ENCODE measurements around the gene STK11. TPM values are rescaled to one million over a fixed set of nuclear protein-coding genes. Genes with fewer than 3 reads are reported as not detected.

The STK11 gene
- polyA plus RNA-seq, 2 donors, result 38.8 to 61.4 TPM

DNA sequence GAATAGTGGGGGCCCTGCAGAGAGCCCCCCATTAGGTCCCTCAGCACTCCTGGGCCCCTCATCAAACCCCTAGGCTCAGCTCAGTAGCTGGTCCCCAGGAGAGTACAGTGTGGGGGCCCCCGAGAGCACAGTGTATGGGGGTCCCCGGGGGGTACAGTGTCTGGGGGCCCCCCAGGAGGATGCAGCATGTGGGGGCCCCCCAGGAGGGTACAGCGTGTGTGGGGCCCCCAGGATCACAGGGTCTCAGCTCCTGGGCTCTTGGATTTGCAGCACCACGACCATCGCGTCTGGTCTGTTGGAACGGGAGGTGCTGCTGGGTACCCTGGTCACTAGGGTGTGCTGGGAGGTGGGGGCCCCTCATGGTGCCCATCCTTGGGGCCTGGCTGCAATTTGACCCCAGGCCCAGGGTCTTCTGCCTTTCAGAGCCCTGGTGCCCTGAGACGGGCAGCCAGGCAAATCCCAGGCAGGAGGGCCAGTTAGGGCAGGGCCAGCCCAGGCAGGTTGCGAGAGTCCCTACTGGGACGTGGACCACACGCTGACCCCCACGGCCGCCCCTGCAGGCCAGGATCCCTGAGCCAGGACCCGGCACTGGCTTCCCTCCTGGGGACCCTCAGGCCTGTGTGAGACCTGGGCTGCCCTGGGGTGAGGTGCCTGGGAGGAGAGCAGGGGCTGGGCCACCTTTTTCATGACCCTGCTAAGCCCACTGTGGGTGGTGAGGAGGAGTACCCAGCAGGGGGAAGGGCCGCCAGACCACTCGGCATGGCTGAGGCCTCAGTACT is 18.7 kb downstream of the STK11 start:
- WGBS, 2 donors, result 90 to 93% methylated on average over 16 of the region's 16 CpGs
- peaks cover 16 to 74% of the 10 kb centered on the region in 2 donors for H3K36me3 ChIP-seq (ENCODE audit: control insufficient read depth in 2 of 2, insufficient read depth in 2 of 2, low read length in 1 of 2)
- H3K27me3 ChIP-seq (ENCODE audit: control insufficient read depth in 1 of 2, insufficient read depth in 2 of 2, low read length in 2 of 2), result no peaks in the 10 kb centered on the region
- H3K27ac ChIP-seq (ENCODE audit: low read depth in 2 of 2, low read length in 1 of 2), result no peak overlapping the region
- H3K4me1 ChIP-seq (ENCODE audit: control insufficient read depth in 2 of 2, insufficient read depth in 2 of 2, low read length in 1 of 2), result no peaks in the 10 kb centered on the region
- H3K9me3 ChIP-seq (ENCODE audit: control insufficient read depth in 2 of 2, insufficient read depth in 1 of 2, low read depth in 1 of 2, low read length in 1 of 2), result no peaks in the 10 kb centered on the region
- no peak overlapping the region for H3K4me3 ChIP-seq (ENCODE audit: low read depth in 1 of 2, low read length in 2 of 2)

DNA sequence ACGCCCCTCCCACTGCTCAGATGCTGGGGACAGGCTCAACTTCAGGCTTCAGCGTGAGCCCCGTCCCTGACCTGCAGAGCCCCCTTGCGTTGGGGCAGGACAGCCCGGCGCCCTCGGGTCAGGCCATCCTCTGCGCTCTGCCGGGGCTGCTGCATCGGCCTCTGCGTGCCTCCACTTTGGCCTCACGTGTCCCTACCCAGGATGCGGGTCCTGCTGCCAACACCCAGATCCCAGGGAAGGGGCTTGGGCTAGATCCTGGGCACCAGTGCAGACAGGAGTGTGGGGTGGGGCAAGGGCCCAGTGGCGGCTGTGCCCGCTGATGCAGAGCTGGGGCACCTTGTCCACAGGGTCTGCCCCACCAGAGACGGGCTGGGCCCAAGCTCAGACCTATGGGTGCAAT is 19.3 kb downstream of the STK11 start:
- Histone ChIP-seq H3K27me3 (ENCODE audit: control insufficient read depth in 1 of 2, insufficient read depth in 2 of 2, low read length in 2 of 2) (no peaks in the 10 kb centered on the region), H3K4me3 (ENCODE audit: low read depth in 1 of 2, low read length in 2 of 2) (no peak overlapping the region), H3K27ac (ENCODE audit: low read depth in 2 of 2, low read length in 1 of 2) (no peak overlapping the region), H3K9me3 (ENCODE audit: control insufficient read depth in 2 of 2, insufficient read depth in 1 of 2, low read depth in 1 of 2, low read length in 1 of 2) (no peaks in the 10 kb centered on the region), H3K36me3 (ENCODE audit: control insufficient read depth in 2 of 2, insufficient read depth in 2 of 2, low read length in 1 of 2) (peaks cover 16 to 72% of the 10 kb centered on the region in 2 donors), H3K4me1 (ENCODE audit: control insufficient read depth in 2 of 2, insufficient read depth in 2 of 2, low read length in 1 of 2) (no peaks in the 10 kb centered on the region)
- 88 to 92% methylated on average over 16 of the region's 16 CpGs for WGBS, 2 donors

DNA sequence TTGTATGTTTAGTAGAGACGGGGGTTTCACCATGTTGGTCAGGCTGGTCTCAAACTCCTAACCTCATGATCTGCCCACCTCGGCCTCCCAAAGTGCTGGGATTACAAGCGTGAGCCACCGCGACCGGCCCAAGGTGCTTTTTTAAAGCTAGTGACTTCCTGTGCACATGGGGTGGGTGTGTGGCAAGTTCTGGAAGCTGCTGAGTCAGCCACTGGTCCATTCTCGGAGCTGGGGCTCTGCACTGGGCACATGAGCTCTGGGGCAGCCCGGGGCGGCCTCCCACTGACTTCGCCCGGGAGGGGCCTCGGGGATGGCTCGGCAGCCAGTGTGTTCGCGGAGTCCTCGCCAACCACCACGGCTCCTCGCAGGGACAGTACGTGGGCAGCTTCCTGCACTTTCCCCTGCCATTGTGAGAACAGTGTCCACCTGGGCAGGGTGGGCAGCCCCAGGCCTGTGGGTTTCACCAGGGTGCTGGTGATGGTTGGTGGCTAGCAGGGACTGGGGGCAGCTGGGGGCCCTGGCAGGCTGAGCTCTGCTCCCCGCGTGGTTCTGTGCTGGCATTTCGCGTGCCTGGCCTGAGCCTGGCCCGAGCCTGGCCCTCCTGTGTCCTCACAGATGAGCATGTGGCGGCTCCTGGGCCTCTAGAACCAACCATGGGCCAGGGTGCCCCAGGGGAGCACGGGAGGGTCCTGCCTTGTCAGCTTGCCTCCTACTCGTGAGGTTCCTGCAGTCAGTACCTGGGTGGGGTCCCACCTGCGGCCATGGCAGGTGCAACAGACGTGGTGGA is 20.1 kb downstream of the STK11 start:
- 85 to 86% methylated on average over 27 to 29 of the region's 29 CpGs for WGBS, 2 donors
- Histone ChIP-seq H3K4me3 (ENCODE audit: low read depth in 1 of 2, low read length in 2 of 2) (no peak overlapping the region), H3K27ac (ENCODE audit: low read depth in 2 of 2, low read length in 1 of 2) (no peak overlapping the region), H3K4me1 (ENCODE audit: control insufficient read depth in 2 of 2, insufficient read depth in 2 of 2, low read length in 1 of 2) (no peaks in the 10 kb centered on the region), H3K9me3 (ENCODE audit: control insufficient read depth in 2 of 2, insufficient read depth in 1 of 2, low read depth in 1 of 2, low read length in 1 of 2) (no peaks in the 10 kb centered on the region), H3K36me3 (ENCODE audit: control insufficient read depth in 2 of 2, insufficient read depth in 2 of 2, low read length in 1 of 2) (peaks cover 12 to 67% of the 10 kb centered on the region in 2 donors), H3K27me3 (ENCODE audit: control insufficient read depth in 1 of 2, insufficient read depth in 2 of 2, low read length in 2 of 2) (no peaks in the 10 kb centered on the region)

DNA sequence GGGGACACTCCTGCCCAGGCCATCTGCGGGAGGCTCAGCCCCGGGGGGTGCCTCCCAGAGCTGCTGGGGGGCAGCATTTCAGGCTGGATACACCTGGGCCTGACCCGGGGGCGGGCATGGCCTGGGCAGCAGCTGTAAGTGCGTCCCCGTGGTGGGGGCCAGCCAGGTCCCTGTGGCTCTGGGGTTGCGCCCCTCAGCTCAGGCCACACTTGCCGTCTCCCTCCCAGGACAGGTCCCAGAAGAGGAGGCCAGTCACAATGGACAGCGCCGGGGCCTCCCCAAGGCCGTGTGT is 20.6 kb downstream of the STK11 start:
- Histone ChIP-seq H3K27ac (ENCODE audit: low read depth in 2 of 2, low read length in 1 of 2) (no peak overlapping the region), H3K9me3 (ENCODE audit: control insufficient read depth in 2 of 2, insufficient read depth in 1 of 2, low read depth in 1 of 2, low read length in 1 of 2) (no peaks in the 10 kb centered on the region), H3K4me3 (ENCODE audit: low read depth in 1 of 2, low read length in 2 of 2) (no peak overlapping the region), H3K27me3 (ENCODE audit: control insufficient read depth in 1 of 2, insufficient read depth in 2 of 2, low read length in 2 of 2) (no peaks in the 10 kb centered on the region), H3K4me1 (ENCODE audit: control insufficient read depth in 2 of 2, insufficient read depth in 2 of 2, low read length in 1 of 2) (no peaks in the 10 kb centered on the region), H3K36me3 (ENCODE audit: control insufficient read depth in 2 of 2, insufficient read depth in 2 of 2, low read length in 1 of 2) (peaks cover 7 to 62% of the 10 kb centered on the region in 2 donors)
- WGBS, 2 donors, result 94 to 96% methylated on average over 11 of the region's 11 CpGs

DNA sequence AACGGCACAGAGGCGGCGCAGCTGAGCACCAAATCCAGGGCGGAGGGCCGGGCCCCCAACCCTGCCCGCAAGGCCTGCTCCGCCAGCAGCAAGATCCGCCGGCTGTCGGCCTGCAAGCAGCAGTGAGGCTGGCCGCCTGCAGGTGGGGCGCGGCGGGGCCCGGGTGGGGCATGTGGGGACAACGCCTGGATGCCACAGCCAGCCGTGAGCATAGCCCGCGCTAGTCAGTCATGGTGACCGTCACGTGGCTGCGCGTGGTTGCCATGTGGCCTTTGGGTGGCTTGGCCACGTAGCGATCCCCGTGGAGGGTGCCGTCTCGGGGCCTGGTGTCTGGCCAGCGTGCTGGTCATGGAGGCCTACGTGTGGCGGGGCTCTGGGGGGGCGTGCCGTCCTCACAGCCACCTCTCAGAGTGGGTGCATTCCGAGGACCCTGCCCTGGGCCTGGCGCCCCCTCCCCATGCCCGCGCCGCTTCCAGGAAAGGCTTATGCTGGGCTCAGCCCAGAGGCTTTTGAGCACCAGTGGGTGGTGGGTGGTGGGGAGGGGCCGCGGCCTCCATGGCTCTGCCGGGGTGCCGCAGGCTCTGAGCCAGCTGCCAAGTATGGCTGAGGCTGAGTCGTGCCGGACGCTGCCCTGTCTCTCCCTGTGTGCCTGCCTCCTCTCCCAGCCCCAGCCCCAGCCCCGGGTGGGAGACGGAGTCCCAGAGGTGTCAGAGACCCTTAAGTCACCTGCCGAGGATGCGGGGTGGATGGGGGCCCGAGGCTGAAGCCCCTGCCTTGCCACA is 21.1 kb downstream of the STK11 start:
- Histone ChIP-seq H3K36me3 (ENCODE audit: control insufficient read depth in 2 of 2, insufficient read depth in 2 of 2, low read length in 1 of 2) (peaks cover 7 to 56% of the 10 kb centered on the region in 2 donors), H3K9me3 (ENCODE audit: control insufficient read depth in 2 of 2, insufficient read depth in 1 of 2, low read depth in 1 of 2, low read length in 1 of 2) (no peaks in the 10 kb centered on the region), H3K4me3 (ENCODE audit: low read depth in 1 of 2, low read length in 2 of 2) (no peak overlapping the region), H3K27ac (ENCODE audit: low read depth in 2 of 2, low read length in 1 of 2) (no peak overlapping the region), H3K27me3 (ENCODE audit: control insufficient read depth in 1 of 2, insufficient read depth in 2 of 2, low read length in 2 of 2) (no peaks in the 10 kb centered on the region), H3K4me1 (ENCODE audit: control insufficient read depth in 2 of 2, insufficient read depth in 2 of 2, low read length in 1 of 2) (peaks cover 0 to 3% of the 10 kb centered on the region in 2 donors)
- 87 to 91% methylated on average over 50 of the region's 50 CpGs for WGBS, 2 donors

DNA sequence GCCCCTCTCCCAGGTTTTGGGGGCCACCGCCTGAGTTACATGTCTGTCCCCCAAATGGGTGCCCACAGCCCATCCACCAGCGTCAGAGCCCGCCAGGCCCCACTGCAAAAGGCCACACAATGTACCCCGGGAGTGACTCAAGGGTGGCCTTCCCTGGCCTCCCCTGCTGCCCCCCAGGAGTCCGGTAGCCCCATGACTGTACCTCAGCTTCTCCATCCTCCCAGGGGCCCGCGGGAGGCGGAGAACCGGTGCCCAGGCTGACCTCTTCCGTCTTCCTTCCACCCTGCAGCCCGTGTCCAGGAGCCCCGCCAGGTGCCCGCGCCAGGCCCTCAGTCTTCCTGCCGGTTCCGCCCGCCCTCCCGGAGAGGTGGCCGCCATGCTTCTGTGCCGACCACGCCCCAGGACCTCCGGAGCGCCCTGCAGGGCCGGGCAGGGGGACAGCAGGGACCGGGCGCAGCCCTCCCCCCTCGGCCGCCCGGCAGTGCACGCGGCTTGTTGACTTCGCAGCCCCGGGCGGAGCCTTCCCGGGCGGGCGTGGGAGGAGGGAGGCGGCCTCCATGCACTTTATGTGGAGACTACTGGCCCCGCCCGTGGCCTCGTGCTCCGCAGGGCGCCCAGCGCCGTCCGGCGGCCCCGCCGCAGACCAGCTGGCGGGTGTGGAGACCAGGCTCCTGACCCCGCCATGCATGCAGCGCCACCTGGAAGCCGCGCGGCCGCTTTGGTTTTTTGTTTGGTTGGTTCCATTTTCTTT is 21.9 kb downstream of the STK11 start:
- 86 to 88% methylated on average over 49 to 56 of the region's 56 CpGs for WGBS, 2 donors
- Histone ChIP-seq H3K4me3 (ENCODE audit: low read depth in 1 of 2, low read length in 2 of 2) (no peak overlapping the region), H3K36me3 (ENCODE audit: control insufficient read depth in 2 of 2, insufficient read depth in 2 of 2, low read length in 1 of 2) (peaks cover 7 to 50% of the 10 kb centered on the region in 2 donors), H3K9me3 (ENCODE audit: control insufficient read depth in 2 of 2, insufficient read depth in 1 of 2, low read depth in 1 of 2, low read length in 1 of 2) (no peaks in the 10 kb centered on the region), H3K27ac (ENCODE audit: low read depth in 2 of 2, low read length in 1 of 2) (no peak overlapping the region), H3K4me1 (ENCODE audit: control insufficient read depth in 2 of 2, insufficient read depth in 2 of 2, low read length in 1 of 2) (peaks cover 0 to 11% of the 10 kb centered on the region in 2 donors), H3K27me3 (ENCODE audit: control insufficient read depth in 1 of 2, insufficient read depth in 2 of 2, low read length in 2 of 2) (no peaks in the 10 kb centered on the region)

DNA sequence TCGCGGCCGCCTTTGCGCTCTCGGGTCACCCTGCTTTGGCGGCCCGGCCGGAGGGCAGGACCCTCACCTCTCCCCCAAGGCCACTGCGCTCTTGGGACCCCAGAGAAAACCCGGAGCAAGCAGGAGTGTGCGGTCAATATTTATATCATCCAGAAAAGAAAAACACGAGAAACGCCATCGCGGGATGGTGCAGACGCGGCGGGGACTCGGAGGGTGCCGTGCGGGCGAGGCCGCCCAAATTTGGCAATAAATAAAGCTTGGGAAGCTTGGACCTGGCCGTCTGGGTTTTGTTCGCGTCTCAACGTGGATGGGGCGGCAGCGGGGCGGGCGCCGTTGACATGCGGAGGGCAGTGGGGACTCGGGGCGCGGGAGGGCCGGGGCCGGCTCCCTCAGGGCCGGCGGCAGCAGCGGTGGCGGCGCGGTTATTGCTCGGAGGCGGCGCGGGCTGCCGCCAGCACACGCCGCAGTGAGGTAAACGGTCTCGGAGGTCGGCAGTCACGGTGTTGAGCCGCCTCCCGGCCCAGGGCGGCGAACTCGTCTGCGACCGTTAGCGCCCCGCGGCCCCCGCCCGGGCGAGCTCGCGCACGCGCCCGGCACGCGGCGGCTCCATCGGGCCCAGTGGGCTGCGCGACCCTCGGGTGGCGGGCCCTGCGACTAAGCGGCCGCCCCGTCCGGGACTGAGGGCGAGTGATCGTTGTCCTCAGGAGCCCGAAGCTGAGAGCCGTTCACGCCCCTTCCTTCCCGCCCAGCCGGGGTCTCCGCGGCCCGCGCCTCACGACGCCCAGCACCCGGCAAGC is 22.8 kb downstream of the STK11 start:
- H3K4me1 ChIP-seq (ENCODE audit: control insufficient read depth in 2 of 2, insufficient read depth in 2 of 2, low read length in 1 of 2), result peaks cover 0 to 19% of the 10 kb centered on the region in 2 donors
- H3K4me3 ChIP-seq (ENCODE audit: low read depth in 1 of 2, low read length in 2 of 2), result no peak overlapping the region
- H3K27me3 ChIP-seq (ENCODE audit: control insufficient read depth in 1 of 2, insufficient read depth in 2 of 2, low read length in 2 of 2), result no peaks in the 10 kb centered on the region
- peaks cover 7 to 41% of the 10 kb centered on the region in 2 donors for H3K36me3 ChIP-seq (ENCODE audit: control insufficient read depth in 2 of 2, insufficient read depth in 2 of 2, low read length in 1 of 2)
- no peaks in the 10 kb centered on the region for H3K9me3 ChIP-seq (ENCODE audit: control insufficient read depth in 2 of 2, insufficient read depth in 1 of 2, low read depth in 1 of 2, low read length in 1 of 2)
- H3K27ac ChIP-seq (ENCODE audit: low read depth in 2 of 2, low read length in 1 of 2), result no peak overlapping the region
- 96 to 97% methylated on average over 93 to 100 of the region's 100 CpGs for WGBS, 2 donors

DNA sequence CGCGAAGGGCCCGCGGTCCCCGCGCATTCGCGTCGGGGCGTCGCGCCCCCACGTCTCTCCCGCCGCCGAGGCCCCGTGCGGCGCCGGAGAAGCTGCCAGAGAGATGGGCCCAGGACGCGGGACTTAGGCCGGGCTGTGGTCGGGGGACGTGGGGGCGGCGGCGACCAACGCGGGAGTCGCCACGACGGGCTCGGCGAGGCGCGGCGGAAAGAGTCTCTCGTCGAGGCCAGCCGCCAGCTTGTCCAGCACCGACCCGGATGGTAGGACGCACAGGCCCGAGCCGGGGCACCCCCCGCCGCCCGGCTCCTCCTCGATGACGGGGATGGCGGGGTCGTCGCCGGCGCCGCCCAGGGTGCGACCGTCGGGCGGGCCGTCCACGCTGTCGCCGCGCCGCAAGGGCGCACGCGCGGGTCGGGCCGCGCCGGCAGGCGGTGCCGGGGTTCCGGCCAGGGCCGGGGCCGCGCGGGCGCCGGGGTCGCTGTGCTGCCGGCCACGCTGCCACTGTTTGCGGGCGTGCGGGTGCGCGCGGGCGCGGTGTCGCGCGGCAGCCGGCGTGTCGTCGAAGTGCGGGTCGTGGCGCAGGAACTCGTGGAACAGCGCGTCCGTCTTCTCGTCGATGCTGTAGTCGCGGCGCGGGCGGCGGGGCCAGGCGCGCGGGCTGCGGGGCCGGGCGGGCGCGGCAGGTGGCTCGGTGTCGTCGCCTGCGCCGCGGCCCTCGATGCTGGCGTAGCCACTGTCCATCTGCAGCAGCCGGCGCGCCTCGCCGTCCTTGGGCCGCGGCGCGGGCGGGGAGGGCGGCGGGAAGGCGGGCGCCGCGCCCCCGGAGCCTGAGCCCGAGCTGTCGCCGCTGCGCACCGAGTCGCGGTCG is 23.7 kb downstream of the STK11 start:
- H3K4me1 ChIP-seq (ENCODE audit: control insufficient read depth in 2 of 2, insufficient read depth in 2 of 2, low read length in 1 of 2), result peaks cover 0 to 19% of the 10 kb centered on the region in 2 donors
- no peaks in the 10 kb centered on the region for H3K9me3 ChIP-seq (ENCODE audit: control insufficient read depth in 2 of 2, insufficient read depth in 1 of 2, low read depth in 1 of 2, low read length in 1 of 2)
- 95 to 96% methylated on average over 133 to 158 of the region's 158 CpGs for WGBS, 2 donors
- peaks cover 7 to 32% of the 10 kb centered on the region in 2 donors for H3K36me3 ChIP-seq (ENCODE audit: control insufficient read depth in 2 of 2, insufficient read depth in 2 of 2, low read length in 1 of 2)
- H3K27me3 ChIP-seq (ENCODE audit: control insufficient read depth in 1 of 2, insufficient read depth in 2 of 2, low read length in 2 of 2), result no peaks in the 10 kb centered on the region
- H3K4me3 ChIP-seq (ENCODE audit: low read depth in 1 of 2, low read length in 2 of 2), result no peak overlapping the region
- H3K27ac ChIP-seq (ENCODE audit: low read depth in 2 of 2, low read length in 1 of 2), result no peak overlapping the region

All from esophagus (tissue), 2 donors.